ENCODE data around the gene OR6Y1.

DNA sequence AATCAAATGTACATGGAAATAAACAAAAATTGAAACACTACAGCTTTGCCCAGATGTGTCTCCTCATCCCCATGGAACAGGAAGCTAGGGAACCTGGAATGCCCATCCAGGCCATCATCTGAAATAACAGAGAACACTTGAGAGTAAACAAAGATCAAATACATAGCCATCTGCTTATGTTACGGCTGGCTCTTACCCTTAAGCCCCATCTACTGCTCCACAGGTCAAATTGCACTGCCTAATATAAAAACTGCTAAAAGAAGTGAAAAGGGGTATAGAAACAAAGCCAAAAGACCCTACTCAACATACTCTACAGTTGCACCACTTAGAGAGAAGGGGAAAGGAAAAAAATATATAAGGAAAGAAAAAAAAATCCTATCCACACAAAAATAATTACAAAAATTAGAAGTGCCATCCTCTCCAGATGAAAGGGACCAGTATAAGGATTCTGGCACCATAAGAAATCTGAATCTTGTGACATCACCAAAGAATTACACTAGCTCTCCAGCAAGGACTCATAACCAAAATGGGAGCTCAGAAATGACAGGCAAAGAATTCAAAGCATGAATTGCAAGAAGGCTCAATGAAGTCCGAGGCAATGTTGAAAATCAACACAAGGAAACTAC lies 26.9 kb downstream of the OR6Y1 start:
- peak; percentile 68 for TF ChIP-seq CTCF (conservative IDR thresholded peaks at IDR 0.05)
- TF ChIP-seq ZFX (IDR thresholded peaks at IDR 0.05) = no peak

All from C4-2B (cell line).